Measurements from ENCODE around the gene TGIF2LX. TPM values are rescaled to one million over a fixed set of nuclear protein-coding genes. Genes with fewer than 3 reads are reported as not detected.
"Not testable (repeated sequence)": the region's sequence is repeated elsewhere in the genome, so short reads cannot be mapped to it uniquely, and the experiment has no call there.

Gene TGIF2LX
- total RNA-seq = not detected in 2 replicates

DNA sequence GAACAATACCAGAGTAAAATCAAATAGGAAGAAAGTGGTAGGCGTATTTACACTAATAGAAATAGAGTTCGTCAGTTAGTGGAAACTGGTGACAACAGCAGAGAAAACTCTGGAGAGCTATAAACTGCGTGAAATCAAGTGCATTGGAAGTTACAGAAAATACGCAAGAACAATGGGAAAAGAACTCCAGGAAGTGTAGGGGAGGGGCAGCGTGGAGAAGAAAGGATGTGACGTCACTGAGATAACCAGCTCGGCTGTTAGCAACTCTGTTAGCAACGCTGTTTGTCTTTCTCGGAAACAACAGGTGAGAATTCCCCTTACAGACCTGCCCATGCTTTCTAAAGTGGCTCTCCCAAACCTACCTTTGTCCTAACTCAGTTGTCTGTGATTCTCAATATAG, at the start of gene TGIF2LX:
Gene TGIF2LX (plus strand): TSS at position 244 of the 400 bp plus-strand sequence. CDS start 178 bp downstream, outside the sequence.
- DNase-seq (ENCODE audit: low read depth) = not testable (repeated sequence)

DNA sequence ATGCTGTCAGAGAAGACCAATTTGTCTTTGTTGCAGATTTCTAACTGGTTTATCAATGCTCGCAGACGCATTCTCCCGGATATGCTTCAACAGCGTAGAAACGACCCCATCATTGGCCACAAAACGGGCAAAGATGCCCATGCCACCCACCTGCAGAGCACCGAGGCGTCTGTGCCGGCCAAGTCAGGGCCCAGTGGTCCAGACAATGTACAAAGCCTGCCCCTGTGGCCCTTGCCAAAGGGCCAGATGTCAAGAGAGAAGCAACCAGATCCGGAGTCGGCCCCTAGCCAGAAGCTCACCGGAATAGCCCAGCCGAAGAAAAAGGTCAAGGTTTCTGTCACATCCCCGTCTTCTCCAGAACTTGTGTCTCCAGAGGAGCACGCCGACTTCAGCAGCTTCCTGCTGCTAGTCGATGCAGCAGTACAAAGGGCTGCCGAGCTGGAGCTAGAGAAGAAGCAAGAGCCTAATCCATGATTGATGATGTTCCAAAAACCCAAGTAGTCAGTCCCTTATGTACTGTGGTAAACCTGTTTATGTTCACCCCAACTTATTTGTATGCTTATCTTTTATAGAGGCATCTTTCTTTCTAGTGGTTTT, 728 bp downstream of the TGIF2LX start:
- not testable (repeated sequence) for DNase-seq (ENCODE audit: low read depth)

DNA sequence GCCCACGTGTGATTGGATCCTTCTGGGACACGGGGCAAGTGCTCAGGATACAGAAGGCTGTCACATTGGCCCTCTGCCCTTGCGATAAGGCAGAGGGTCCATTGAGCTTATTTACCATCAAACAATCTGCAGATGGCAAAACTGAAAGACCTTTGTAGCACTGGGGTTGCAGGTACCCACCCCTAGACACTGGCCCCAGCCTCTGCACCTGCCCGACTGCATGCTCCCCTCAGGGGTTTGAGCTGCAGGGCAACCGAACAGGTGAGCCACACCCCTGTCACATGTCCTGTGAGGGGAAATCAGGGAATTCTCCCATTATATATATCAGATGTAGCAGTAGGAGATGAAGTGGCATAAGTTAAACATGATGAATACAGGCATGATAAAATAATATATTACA, 21.4 kb downstream of the TGIF2LX start:
- not testable (repeated sequence) for DNase-seq (ENCODE audit: low read depth)

DNA sequence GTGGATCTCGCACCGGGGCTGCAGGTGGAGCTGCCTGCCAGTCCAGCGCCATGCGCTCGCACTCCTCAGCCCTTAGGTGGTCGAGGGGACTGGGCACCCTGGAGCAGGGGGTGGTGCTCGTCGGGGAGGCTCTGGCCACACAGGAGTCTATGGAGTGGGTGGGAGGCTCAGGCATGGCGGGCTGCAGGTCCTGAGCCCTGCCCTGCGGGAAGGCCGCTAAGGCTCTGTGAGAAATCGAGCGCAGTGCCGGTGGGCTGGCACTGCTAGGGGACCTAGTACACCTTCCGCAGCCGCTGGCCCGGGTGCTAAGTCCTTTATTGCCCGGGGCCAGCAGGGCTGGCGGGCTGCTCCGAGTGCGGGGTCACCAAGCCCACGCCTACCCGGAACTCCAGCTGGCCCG, 43.9 kb downstream of the TGIF2LX start:
- not testable (repeated sequence) for DNase-seq (ENCODE audit: low read depth)

Measured in renal cortical epithelial cell (primary cell).